OCI-M2 (cell line): ENCODE measurements around the gene DRGX.

Experiments used
- DNase-seq: peaks from one replicate; lab custom pipeline; 2025; ENCODE audit not compliant: unreplicated experiment; lab: John Stamatoyannopoulos, UW

The DRGX gene

GRCh38 chr10:49383853-49384252, 12.0 kb downstream of the DRGX start:
- DNase-seq = no peak

- no peak for DNase-seq
These were observed 13.1 kb downstream of the DRGX start for GRCh38 chr10:49382826-49383225.

GRCh38 chr10:49382226-49382625, 13.7 kb downstream of the DRGX start:
- DNase-seq = no peak

GRCh38 chr10:49381111-49381900, 14.6 kb downstream of the DRGX start:
- no peak for DNase-seq

- DNase-seq = no peak
These were observed 16.1 kb downstream of the DRGX start for GRCh38 chr10:49379596-49380410.

- DNase-seq = no peak
These were observed 18.6 kb downstream of the DRGX start for GRCh38 chr10:49377256-49377655.

GRCh38 chr10:49375611-49376010, 20.3 kb downstream of the DRGX start:
- DNase-seq = no peak

GRCh38 chr10:49374740-49375139, 21.1 kb downstream of the DRGX start:
- no peak for DNase-seq

GRCh38 chr10:49373361-49373760, 22.5 kb downstream of the DRGX start:
- DNase-seq = no peak

- DNase-seq = no peak
These were observed 23.9 kb downstream of the DRGX start for GRCh38 chr10:49371967-49372366.

GRCh38 chr10:49370326-49371100, 25.4 kb downstream of the DRGX start:
- DNase-seq = no peak

- no peak for DNase-seq
These were observed 26.4 kb downstream of the DRGX start for GRCh38 chr10:49369216-49370162.

GRCh38 chr10:49368256-49368655, 27.6 kb downstream of the DRGX start:
- DNase-seq = no peak

GRCh38 chr10:49367600-49367999, 28.3 kb downstream of the DRGX start:
- no peak for DNase-seq

GRCh38 chr10:49366460-49366859, 29.4 kb downstream of the DRGX start:
- no peak for DNase-seq

- no peak for DNase-seq
These were observed 30.0 kb downstream of the DRGX start for GRCh38 chr10:49365675-49366415.

- no peak for DNase-seq
These were observed 30.6 kb downstream of the DRGX start for GRCh38 chr10:49365275-49365674.

- no peak for DNase-seq
These were observed 31.1 kb downstream of the DRGX start for GRCh38 chr10:49364747-49365146.

- DNase-seq = no peak
These were observed 31.8 kb downstream of the DRGX start for GRCh38 chr10:49364051-49364450.
